Fibroblast of villous mesenchyme (primary cell): ENCODE results near the gene MRGPRG. TPM values are rescaled to one million over a fixed set of nuclear protein-coding genes. Genes with fewer than 3 reads are reported as not detected.
"Not testable (repeated sequence)": the region's sequence is repeated elsewhere in the genome, so short reads cannot be mapped to it uniquely, and the experiment has no call there.

Experiments
- DNase-seq: peaks from one replicate; pipeline ENCODE4 v3.0.0-alpha.2; 2010; ENCODE audit warnings: low read depth
- H3K4me3 ChIP-seq: 2 replicates; pipeline ENCODE4 v1.5.1; 2011; ENCODE audit warnings: low read depth, mild to moderate bottlenecking, low read length
- total RNA-seq: library from RNA; depleted of rRNA; stranded (reverse); fragments of >200 nt; gene quantifications from 2 replicates; pipeline ENCODE4 v1.2.3, GENCODE V29; 2012
- TF ChIP-seq, protein P1 (sequence below): IDR thresholded peaks from 2 replicates; pipeline ENCODE4 v1.5.1; 2012; ENCODE audit warnings: low read depth, mild to moderate bottlenecking, low read length; ENCODE audit not compliant: insufficient read depth

The MRGPRG gene
- total RNA-seq, 1 donor: not detected

- TF ChIP-seq, protein P1, sequence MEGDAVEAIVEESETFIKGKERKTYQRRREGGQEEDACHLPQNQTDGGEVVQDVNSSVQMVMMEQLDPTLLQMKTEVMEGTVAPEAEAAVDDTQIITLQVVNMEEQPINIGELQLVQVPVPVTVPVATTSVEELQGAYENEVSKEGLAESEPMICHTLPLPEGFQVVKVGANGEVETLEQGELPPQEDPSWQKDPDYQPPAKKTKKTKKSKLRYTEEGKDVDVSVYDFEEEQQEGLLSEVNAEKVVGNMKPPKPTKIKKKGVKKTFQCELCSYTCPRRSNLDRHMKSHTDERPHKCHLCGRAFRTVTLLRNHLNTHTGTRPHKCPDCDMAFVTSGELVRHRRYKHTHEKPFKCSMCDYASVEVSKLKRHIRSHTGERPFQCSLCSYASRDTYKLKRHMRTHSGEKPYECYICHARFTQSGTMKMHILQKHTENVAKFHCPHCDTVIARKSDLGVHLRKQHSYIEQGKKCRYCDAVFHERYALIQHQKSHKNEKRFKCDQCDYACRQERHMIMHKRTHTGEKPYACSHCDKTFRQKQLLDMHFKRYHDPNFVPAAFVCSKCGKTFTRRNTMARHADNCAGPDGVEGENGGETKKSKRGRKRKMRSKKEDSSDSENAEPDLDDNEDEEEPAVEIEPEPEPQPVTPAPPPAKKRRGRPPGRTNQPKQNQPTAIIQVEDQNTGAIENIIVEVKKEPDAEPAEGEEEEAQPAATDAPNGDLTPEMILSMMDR: no peak
- DNase-seq: peak; percentile 77
- H3K4me3 ChIP-seq: peak overlapping the region; percentile 55
Measured at GRCh38 chr11:3169255-3170043, 49.2 kb downstream of the MRGPRG start.

- DNase-seq: not testable (repeated sequence)
- H3K4me3 ChIP-seq: peak overlapping the region; percentile 55
Measured at GRCh38 chr11:3168742-3169254, 49.8 kb downstream of the MRGPRG start.

Other genes starting within 250 kb of the MRGPRG start
- gene NAP1L4, start 226.5 kb downstream of the MRGPRG start, total RNA-seq: 87.6 and 121 TPM in 2 replicates
- gene CARS1, start 161.4 kb downstream of the MRGPRG start, total RNA-seq: 68.2 and 87.6 TPM in 2 replicates
- 49.7 and 55.7 TPM in 2 replicates for gene OSBPL5, start 53.5 kb downstream of the MRGPRG start, total RNA-seq
- not detected in 2 replicates for gene MRGPRE, start 13.6 kb upstream of the MRGPRG start, total RNA-seq
- gene ZNF195, start 160.3 kb upstream of the MRGPRG start, total RNA-seq: 18.4 and 25.5 TPM in 2 replicates